OCI-LY7 (cell line): Measurements from ENCODE around the gene PRKAA1.

Experiments
- CTCF ChIP-seq: fragments of 200-600 bp; sonication (generic); conservative IDR thresholded peaks from 2 replicates; pipeline ENCODE4 v1.5.1; 2014; ENCODE audit warnings: mild to moderate bottlenecking, antibody characterized with exemption, low read length, moderate library complexity, mixed read lengths
- EZH2phosphoT487 ChIP-seq: fragments of 200-600 bp; sonication (generic); IDR thresholded peaks from 2 replicates; pipeline ENCODE4 v1.6.1; 2018; ENCODE audit warnings: low read depth, borderline replicate concordance, mild to moderate bottlenecking, mixed run types, antibody characterized with exemption, low read length, moderate library complexity, mixed read lengths

GRCh38 chr5:40734986-40735385, 63.2 kb downstream of the PRKAA1 start:
- no peak for TF ChIP-seq CTCF
- TF ChIP-seq EZH2phosphoT487: no peak
